GM12891 (cell line): Measurements from ENCODE around the gene GRAMD1B.

Source experiments
- DNase-seq: peaks from one replicate; pipeline ENCODE4 v3.0.0; 2011; ENCODE audit warnings: low spot score; ENCODE audit not compliant: insufficient read length
- FAIRE-seq: peaks from 2 replicates; lab custom pipeline; 2011; peaks lifted over from hg19 to GRCh38; lab: Jason Lieb, UNC
- PAX5 ChIP-seq: IDR thresholded peaks from 2 replicates; pipeline ENCODE4 v1.6.1; 2011; ENCODE audit warnings: low read length, moderate library complexity, mild to moderate bottlenecking; ENCODE audit not compliant: insufficient read depth, severe bottlenecking
- POLR2A ChIP-seq: IDR thresholded peaks from 2 replicates; pipeline ENCODE4 v1.6.1; 2011; ENCODE audit warnings: low read depth, low read length, control low read depth
- POLR2AphosphoS5 ChIP-seq: IDR thresholded peaks from 2 replicates; pipeline ENCODE4 v1.6.1; 2011; ENCODE audit warnings: low read depth, low read length, control low read depth
- POU2F2 ChIP-seq: IDR thresholded peaks from 2 replicates; pipeline ENCODE4 v1.6.1; 2011; ENCODE audit warnings: low read depth, mild to moderate bottlenecking, control low read depth, low read length, moderate library complexity
- SPI1 ChIP-seq: IDR thresholded peaks from 2 replicates; pipeline ENCODE4 v1.6.1; 2011; ENCODE audit warnings: low read depth, low read length, control low read depth
- TAF1 ChIP-seq: IDR thresholded peaks from 2 replicates; pipeline ENCODE4 v1.6.1; 2011; ENCODE audit warnings: low read depth, low read length, control low read depth

The GRAMD1B gene

DNA sequence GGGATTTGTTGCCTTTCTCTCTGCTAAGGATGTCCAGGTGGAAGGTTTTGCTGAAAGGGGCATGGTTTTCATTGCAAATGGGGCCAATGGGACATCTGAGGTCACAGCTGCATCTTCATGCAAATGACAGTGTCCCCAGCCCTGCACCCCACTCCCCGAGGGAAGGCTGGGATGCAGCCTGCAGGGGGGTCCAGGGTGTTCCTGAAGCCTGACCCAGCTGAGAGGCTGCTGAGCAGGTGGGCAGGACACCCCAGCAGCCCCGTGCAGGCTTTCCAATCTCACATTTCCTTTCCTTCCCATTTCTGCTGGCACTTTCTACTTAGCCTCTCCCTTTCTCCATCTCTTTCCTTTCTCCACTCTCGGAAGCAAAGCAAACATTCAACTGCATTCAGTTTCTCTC is 146.0 kb downstream of the GRAMD1B start:
- FAIRE-seq (peak; percentile 38), DNase-seq (no peak)
- TF ChIP-seq POLR2A, result no peak
- no peak for TF ChIP-seq SPI1
- no peak for TF ChIP-seq POLR2AphosphoS5
- TF ChIP-seq TAF1, result no peak
- TF ChIP-seq POU2F2, result no peak
- TF ChIP-seq PAX5, result no peak

DNA sequence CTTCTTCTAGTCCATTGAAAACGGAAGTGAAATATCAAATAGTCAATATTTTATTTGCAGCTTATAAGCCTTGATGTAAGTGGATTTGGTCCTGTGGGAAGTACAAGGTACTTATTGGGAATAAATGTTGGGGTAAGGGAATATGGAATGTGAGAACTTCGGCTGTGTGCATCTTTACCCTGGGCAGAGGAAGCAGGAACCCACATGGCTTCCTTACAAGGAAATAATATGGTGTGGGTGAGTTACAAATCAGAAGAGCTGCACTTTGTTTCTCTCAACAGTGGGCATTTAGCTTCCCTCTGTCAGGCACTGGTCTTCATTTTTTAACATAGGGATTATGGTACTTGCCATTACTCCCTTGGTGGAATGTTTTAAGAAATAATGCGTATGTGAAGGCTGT is 146.4 kb downstream of the GRAMD1B start:
- TF ChIP-seq POLR2A (no peak), SPI1 (peak; percentile 44; the same call in 1 of the 2 replicates)
- DNase-seq (no peak), FAIRE-seq (no peak)

DNA sequence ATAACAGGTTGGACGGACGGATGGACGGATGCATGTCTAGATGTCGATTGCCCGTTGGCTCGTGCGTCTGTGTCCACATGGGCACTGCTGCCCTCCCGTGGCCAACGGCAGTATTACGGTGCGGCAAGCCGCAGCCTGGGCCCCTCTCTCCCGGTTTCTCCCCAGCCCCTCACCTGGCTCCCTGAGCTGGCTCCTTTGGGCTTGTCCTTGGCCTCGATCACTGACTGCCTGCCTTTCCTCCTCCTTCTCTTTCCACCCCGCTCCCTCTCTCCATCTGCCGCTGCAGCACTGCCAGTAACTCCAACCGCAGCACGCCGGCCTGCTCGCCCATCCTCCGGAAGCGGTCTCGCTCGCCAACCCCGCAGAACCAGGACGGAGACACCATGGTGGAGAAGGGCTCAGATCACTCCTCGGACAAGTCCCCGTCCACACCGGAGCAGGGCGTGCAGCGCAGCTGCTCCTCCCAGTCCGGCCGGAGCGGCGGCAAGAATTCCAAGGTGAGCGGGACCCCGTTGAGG is 147.1 kb downstream of the GRAMD1B start:
- no peak for TF ChIP-seq PAX5
- no peak for TF ChIP-seq SPI1
- TF ChIP-seq TAF1, result no peak
- TF ChIP-seq POU2F2, result no peak
- no peak for TF ChIP-seq POLR2A
- DNase-seq (peak; percentile 79), FAIRE-seq (peak; percentile 99)

DNA sequence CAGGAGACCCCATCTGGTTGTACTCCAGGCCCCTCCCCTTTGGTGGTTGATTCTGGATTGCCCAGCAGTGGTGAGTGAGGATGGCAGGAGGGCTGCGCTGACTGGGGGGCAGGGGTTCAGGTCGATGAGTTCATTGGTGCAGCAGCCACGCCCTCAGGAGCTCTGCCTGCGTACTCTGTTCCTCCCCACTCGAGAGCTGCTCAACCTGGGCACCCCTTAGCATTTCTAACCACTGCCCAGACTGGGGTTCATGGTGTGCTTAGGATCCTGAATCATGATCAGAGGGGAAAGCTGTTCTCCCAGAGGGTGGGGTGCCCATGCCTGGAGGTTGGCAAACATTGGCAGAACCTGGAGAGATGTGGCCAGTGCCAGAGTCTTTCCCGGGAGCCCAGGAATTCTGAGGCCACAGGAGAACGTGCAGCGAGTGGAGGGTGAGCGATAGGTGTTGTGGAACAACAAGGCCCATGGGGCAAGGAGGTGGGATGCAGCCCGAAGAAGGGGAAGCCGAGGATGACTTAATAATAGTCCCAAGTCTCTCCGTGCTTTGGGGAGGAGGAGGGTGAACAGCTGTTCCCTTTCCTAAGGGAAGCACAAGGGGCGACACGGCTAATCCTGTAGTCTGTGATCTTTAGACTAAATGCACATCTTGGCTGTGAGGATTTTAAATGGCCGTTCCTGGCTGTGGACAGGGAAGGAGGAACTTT is 148.9 kb downstream of the GRAMD1B start:
- no peak for TF ChIP-seq POLR2AphosphoS5
- TF ChIP-seq PAX5, result no peak
- TF ChIP-seq POU2F2, result no peak
- TF ChIP-seq SPI1, result no peak
- TF ChIP-seq TAF1, result no peak
- TF ChIP-seq POLR2A, result no peak
- FAIRE-seq (no peak), DNase-seq (no peak)

DNA sequence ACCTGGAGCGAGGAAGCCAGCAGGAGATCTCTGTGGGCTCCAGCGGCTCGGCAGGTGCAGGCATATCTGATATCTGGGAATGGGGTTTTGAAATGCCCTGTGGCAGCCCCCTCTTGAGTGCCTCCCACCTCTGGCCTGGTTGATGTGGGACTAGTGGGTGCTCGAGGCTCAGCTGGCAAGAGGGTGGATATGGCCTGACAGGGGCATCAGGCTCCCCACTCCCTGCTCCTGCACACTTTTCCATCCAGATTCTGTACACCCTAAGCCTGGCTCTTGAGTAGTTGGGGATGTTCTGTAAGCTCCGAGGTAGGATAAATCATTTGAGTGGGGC is 149.4 kb downstream of the GRAMD1B start:
- FAIRE-seq (no peak), DNase-seq (no peak)
- TF ChIP-seq PAX5, result no peak
- no peak for TF ChIP-seq SPI1
- no peak for TF ChIP-seq POU2F2
- no peak for TF ChIP-seq POLR2A

DNA sequence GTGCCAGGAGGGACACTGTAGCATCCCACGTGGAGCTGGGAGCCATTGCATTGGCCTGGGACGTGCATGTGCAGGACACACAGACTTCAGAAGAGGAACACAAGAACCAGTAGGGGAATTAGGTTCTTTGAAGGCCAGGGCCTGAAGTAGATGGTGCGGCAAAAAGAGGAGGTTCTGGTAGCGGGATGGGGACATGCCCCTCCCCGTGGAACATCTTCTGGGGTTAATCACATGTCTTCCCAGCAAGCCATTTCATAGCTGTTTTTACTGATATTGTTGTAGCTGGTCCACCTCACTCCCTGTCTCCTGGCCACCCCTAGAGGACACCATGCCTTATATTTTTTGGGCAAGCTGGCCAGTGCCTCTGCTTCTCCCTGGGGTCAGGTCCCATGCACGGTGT is 150.1 kb downstream of the GRAMD1B start:
- FAIRE-seq (no peak), DNase-seq (no peak)
- no peak for TF ChIP-seq TAF1
- no peak for TF ChIP-seq POLR2A
- TF ChIP-seq SPI1, result no peak
- TF ChIP-seq POLR2AphosphoS5, result no peak
- TF ChIP-seq PAX5, result no peak
- TF ChIP-seq POU2F2, result no peak

DNA sequence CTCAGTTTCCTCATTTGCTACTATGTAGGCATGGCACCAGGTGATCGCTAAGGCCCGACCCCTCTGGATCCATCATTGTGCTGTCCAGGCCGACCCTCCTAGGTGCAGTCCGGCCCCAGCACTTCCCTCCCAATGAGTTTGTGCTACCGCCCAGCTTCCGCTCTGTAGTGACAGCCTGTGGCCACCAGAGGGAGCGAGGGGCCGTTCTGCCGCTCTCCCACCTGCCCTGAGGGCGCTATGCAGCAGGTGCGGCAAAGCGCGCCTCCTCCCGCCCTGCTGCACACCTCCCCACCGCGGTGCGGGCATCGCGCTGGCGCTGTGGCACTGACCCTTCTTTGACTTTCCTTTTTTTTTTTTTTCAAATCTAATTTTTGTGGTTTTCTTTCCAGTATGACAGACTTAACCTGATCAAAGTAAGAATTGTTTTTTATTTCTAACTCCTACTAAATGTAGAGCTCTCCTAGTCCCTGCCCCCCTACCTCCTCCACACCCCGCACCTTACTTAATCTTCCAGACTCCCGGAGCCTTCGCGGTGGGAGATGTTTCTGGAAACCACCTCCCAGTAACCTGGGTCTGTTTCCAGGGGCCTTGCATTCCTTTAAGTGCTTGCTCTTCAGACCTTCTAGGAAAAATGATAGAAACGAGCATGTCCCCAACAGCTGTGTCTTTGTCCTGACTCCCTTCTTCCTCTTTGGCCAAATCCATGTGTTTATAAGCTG is 150.6 kb downstream of the GRAMD1B start:
- peak; percentile 91 for DNase-seq
- TF ChIP-seq TAF1, result no peak
- TF ChIP-seq PAX5, result no peak
- no peak for TF ChIP-seq POU2F2
- TF ChIP-seq POLR2AphosphoS5, result no peak
- TF ChIP-seq POLR2A, result no peak
- TF ChIP-seq SPI1, result peak; percentile 59
- FAIRE-seq, result peak; percentile 98

DNA sequence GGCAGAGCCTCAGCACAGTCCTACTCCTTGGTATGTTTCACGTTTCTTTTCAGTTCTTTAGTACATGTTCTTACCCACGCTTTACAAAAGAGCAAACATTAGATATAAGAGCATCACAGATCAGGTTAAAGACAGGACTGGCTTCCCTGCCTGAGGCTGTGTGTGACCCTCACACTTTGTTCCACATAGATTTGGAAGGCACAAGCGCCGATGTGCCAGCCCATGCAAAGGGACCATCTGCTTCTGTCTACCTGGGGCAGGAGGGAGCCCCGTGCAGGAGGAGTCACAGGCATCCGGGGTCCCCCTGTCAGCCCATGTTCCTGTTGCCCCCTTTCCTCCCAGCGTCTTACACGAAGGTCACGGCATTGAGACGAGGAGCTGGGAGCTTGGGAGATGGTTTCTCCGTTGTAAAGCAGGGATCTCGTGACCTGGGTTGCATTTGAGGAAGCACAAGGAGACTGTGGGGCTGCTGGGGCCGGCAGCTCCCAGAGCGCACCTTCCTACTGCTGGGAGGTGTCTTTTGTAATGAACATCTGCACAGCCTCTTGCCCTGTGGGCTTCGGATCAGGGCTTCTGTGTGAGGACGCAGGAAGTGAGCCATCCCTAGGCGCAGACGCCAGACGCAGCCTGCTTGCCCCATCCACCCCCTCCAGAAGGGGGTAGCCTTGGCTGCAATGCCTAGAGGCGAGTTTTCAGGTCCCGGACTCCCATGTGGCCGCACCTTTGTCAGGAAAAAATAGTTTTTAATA is 151.8 kb downstream of the GRAMD1B start:
- TF ChIP-seq POLR2AphosphoS5 (no peak), SPI1 (no peak), POU2F2 (no peak), POLR2A (no peak), PAX5 (no peak), TAF1 (no peak)
- DNase-seq (no peak), FAIRE-seq (no peak)

DNA sequence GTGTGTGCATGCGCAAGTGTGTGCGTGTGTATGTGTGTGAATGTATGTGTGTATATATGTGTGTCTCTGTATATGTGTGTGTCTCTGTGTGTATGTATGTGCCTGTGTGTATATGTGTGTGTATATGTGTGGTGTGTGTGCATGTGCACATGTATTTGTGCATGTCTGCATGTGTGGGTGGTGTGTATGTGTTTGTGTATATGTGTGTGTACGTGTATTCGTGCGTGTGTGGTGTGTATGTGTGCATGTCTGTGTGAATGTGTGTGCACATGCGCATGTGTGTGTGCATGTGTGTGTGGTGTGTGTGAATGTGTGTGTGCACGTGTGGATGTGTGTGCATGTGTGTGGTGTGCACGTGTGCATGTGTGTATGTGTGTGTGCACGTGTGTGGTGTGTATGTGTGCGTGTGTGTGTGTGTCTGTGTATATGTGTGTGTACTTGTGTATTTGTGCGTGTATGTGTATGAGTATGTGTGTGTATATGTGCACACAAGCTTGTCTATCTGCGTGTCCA is 153.0 kb downstream of the GRAMD1B start:
- peak; percentile 84 for FAIRE-seq
- TF ChIP-seq POLR2A (0 out of 2 replicates have a peak, but pooled peaks have one; percentile 22), SPI1 (no peak)
- no peak for DNase-seq
